Embryonic facial prominence (tissue), 1 donor: ENCODE data around the gene ATF3.
A peak's percentile ranks its signal among the peaks of the same experiment; 100 is the strongest.
"Not testable (repeated sequence)": the region's sequence is repeated elsewhere in the genome, so short reads cannot be mapped to it uniquely, and the experiment has no call there.

Source experiments
- DNase-seq: peaks from one replicate; pipeline ENCODE4 v3.0.0-alpha.2; 2016; ENCODE audit errors: extremely low spot score

The ATF3 gene

DNA sequence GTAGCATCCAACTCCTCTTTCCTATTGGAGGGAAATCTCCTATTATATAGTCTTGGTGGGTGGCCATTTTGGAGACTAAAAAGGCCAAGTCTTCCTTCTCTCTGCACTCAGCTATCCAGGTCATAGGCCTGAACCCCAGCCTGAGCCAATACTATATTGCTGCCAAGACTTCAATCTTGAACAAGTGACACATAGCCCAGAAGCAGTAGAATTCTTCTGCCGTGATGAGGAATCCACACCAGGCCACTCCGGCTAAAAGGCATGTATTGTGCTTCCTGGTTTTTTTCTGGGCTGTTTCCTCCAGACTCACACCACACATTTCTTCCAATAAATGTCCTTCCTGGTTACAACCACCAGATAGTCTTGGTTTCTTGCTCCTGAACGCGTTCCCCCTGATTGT lies 43.0 kb downstream of the ATF3 start:
- DNase-seq: no peak

DNA sequence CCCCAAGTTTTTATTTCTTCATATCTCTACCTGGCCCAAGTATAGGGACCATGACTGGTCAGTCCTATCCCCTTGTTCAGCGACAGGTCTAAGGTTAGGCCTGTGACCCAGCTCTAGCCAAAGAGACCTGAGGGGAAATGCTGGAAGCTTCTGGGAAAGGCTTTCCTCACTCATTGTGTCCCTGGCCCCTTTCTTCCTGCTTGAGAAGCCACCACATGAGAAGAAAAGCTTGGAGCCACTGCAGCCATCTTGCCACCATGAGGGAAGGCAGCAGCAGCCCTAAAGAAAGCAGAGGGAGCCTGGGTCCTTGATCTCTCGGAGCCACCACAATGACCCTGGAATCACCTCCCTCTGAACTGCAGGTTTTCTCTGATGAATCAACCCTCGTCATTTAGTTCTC lies 43.4 kb downstream of the ATF3 start:
- no peak for DNase-seq

DNA sequence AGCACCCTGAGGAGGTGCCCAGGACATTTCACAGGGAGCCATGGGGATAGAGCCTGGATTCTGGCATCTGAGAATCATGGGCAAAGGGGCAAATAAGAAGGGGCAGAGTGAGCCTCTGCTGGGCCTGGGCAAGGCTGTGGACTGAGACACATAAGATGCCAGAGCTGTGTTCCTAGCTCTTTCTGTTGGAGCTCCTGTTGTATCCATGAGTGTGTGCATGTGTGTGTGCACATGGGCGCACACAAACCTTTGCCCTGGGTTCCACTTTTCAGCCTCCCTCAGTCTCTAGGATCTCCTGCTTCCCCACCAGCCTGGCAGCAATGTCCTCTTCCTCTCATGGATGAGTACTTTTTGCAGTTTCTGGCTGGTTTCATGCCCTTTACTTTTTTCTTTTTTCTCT lies 44.0 kb downstream of the ATF3 start:
- no peak for DNase-seq

DNA sequence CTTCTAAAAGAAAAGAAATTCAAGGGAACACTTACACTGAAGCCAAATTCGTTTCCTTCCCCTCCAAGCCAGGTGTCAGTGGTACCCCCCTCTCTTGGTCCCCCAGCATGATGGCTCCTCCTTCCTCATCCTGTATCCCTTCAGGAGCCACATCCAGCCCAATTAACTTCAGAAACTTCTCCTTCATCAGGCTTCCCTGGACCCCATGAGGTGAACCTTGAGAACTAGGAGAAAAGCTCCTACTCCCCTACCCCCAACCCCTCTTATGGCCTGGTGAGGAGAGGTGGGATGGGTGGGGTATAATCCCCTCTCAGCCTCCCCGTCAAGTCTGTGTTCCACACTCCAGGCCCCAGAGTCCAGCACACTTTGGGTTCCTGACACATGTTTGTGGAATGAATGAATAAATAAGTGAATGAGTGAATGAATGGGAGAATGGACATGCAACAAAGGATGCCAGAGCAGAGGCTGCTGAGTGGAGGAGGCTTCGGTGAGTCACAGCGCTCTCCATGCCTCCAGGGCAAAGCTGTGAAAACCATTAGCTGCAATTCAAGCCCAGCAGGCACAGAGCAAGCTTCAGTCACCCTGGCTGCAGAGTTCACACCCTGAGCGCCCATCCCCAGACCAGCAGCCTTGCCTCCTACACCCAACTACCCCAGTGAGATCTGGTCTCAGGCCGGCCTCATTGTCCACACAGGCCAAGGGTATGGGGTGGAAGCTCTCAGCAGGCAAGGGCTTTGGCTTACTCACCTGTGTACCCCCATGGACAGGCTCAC lies 47.3 kb downstream of the ATF3 start:
- DNase-seq: no peak

DNA sequence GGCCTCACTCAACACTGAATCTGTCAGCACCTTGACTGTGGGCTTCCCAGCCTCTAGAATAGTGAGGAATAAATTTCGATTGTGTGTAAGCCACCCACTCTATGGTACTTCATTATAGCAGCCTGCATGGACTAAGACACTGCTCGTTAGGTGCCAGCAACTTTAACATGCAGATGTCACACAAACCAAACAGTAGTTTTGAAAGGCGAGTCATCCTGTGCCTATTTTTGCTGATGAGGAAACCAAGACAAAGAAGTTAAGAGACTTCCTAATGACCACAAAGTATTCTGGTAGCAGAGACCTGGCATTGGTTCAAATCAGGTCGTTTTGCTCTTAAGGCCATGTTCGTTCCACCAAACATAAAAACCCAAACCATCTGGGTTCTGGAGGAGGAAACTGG lies 48.2 kb downstream of the ATF3 start:
- no peak for DNase-seq

DNA sequence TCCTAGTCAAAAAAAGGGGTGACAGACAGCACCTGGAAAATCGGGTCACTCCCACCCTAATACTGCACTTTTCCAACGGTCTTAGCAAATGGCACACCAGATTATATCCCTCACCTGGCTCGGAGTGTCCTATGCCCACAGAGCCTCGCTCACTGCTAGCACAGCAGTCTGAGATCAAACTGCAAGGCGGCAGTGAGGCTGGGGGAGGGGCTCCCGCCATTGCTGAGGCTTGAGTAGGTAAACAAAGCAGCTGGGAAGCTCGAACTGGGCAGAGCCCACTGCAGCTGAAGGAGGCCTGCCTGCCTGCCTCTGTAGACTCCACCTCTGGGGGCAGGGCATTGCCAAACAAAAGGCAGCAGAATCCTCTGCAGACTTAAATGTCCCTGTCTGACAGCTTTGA lies 49.7 kb downstream of the ATF3 start:
- DNase-seq: not testable (repeated sequence)

DNA sequence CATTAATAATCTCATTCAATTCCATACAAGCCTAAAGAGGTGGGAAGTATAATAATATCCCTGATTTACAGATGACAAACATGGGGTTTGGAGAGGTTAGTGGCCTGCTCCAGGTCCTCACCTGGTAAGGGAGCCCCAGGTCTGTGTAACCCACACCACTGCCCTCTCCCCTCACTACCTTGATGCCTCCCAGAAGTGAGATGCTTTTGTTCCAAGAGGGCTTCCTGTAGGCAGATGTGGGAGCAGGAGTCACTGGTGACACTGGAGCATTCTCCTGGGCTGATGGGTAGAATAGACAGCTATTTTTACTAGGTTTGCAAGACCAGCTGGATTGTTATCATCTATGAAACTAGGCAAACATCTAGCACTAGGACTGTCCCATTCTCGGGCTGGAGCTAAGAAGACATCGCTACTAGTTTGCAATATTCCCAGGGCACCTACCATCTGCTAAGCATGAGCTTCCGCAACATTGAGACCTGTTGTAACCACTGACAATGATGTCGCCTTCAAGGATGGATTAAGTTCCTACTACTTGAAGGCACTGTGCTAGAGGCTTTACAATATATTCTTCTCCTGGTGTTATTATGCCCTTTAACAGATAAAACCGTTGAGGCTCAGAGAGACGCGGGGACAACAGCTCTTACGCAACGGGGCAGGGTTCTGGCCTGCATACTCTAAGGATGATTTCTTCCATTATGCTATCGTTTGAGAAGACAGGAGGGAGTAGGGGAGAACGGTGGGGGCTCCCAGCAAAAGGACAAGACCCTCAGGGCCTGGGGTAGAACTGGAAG lies 56.0 kb downstream of the ATF3 start:
- DNase-seq: no peak

DNA sequence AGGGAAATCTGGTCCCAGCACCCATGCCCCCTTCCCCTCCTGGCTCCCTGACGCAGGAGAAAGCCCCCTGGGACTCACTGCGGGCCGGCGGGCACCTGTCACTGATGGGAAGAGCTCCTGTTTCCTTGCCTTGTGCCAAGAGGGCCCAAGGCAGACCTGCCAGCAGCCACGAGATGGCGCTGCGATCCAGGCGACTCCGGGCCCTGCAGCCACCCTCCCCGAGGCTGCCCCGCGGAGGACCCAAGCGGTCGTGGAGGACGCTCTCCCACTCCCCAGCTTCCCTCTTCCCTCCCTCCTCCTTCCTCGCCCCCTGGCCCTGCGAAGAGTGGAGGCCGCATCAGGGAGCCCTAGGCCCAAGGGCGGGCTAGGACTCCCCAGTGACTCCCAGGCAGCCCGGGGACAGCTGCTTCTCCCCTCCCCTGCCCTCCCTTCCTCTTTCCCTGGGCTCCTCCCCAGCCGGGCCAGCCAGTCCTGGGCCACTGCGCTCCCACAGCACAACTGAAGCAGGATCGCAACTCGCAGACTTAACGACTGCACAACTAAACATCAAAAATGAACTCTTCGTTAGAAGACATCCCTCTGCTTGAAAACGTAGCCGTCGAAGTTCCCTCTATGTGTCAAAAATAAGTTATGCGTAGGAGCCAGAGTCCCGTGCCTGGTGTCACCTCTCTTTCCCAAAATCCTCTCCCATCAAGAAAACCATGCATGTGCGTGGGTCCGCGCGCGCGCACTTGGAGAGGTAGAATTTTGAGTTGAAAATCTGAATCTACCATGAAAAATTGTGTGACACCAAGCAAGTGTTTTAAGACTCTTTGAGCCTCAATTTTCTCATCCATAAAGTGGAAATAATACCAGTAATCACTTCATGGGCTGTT lies 56.9 kb downstream of the ATF3 start:
- no peak for DNase-seq

DNA sequence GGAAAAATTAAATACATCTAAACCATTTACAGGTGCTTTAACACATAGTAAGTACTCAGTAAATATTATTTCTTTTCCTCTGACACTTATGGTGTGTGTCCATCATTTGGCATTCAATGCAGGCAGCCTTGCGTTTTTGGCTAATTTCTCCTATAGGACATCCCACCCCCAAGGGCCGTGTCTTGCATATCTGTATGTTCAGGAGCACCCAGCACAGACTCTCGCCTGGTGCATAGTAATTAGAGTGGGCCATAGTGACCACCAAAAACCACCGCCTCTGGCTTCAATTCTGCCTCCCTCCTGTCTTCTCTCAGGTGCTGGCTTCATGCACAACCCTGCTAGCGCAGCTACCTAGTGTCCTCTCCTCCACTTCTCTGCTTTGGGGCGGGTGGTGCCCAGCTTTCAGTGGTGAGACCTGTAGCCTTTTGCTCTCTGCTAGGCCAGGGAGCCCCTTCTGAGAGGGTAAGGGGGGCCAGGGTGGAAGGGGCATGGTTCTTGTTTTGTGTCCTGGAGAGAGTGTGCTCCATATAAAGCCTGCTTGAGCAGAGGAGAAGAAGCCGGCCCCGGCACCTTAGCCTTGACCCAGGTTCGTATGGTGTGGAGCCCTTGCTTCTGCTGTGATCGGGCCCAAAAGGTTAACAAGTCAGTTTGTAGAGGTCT lies 57.7 kb downstream of the ATF3 start:
- no peak for DNase-seq

DNA sequence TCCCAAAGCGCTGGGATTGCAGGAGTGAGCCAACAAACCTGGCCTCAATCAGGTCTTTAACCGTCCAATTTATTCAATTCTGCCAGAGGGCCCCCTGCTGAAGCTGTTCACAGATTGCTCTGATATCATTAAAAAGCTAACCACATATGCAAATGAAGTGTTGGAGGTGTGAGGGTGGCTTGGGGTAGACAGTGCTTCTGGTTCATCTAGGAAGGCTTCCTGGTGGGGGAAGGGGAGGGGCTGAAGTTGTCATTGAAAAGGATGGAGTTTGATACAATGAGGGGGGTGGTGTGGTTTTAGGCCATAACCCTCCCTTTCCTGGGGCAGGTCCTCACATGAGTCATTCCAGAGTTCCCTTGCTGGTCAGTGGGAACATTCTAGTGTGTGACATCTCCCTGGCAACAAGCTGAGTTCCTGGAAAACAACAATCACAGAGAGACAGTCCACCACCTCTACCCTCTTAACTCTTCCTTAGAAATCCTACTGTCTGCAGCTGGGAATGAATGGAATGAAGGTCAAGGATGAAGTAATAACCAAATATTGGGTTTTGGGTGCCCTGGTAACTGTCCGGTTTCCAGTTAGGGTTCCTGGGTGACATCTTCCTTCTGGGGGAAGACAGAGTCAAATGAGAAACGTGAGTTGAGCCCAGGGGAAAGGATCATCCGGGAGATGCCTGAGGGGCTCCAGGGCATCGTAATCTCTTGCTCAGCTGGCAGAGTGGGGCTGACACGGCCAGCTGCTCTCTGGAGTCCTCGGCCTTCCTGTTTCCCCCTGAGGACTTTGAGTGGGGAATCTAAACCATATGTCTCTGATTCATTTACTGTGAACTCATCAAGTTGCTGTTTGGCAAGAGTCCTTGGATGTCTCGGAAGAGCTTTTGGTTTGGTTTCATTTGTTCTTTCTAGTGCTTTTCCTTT lies 58.9 kb downstream of the ATF3 start:
- DNase-seq: peak; percentile 65

DNA sequence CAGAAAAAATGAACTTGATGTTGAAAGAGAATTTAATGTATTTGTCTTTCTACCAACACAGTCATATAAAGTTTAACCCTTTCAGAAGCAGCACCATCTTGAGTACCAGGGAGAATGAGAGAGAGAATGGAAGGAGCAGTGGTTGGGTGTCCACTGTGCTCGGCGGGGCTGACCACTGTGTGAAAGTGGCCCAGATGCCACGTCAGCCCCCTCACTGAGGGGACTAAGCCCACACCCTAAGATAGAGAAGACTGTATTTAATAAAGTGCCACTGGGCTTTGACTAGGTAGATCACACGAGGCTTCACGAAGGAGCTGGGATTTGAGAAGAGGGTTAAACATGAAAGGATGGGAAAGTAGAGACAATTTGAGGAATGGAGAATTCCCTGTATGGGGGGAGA lies 59.9 kb downstream of the ATF3 start:
- no peak for DNase-seq

DNA sequence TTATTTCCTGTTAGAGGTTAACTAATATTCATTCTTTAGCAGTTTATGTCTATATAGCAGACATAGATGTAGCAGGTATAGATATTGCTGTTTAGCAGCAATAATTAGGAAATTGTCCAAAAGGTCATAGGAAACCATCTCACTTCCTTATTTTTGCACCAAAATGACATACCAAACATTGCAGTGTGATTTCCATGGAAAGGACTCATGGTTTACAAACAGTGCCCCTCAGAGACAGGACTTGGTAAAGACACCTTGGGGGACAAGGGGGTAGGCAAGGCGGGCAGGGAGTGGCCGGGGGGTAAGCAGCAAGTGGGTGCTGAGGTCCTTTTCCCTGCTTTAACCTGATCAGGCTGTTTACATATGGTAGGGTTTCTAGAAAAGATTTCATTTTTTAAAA lies 60.5 kb downstream of the ATF3 start:
- DNase-seq: no peak

DNA sequence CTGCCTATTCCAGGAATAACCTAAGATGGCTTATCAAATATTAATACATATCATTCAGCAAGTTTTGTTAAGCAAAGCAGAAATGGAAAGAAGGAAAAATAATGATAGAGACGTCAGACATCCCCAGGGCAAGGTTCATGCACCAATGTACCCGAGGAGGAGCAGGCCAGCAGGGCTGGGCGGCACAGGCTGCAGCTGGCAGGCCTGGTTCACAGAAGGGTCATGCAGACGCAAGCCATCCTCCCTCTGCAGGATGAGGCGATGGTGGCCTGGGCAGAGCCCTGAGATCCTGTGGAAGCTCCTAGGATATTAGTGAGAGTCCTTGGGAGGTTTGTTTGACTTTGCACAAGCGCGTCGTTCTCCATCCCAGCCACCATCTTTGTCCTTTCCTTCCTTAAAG lies 61.0 kb downstream of the ATF3 start:
- no peak for DNase-seq

DNA sequence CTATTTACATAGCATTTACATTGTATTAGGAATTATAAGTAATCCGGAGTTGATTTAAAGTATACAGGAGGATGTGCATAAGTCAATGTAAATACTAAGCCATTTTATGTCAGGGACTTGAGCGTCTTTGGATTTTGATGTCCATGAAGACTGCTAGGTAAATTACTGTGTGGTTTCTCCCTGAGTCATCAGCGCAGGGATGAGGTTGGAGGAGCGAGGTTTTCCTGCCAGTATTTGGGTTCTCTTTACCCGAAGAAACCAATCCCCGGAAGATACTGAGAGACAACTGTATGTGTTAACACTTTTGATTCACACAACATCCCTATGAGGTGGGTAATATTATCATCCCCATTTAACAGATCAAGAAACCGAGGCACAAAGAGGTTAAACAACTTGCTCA lies 61.7 kb downstream of the ATF3 start:
- no peak for DNase-seq
